K562 (cell line): ENCODE results near the gene BAIAP3. TPM values are rescaled to one million over a fixed set of nuclear protein-coding genes. Genes with fewer than 3 reads are reported as not detected.
A peak's percentile ranks its signal among the peaks of the same experiment; 100 is the strongest.

Experiments
- CBFA2T2 ChIP-seq: fragments of 450-650 bp; conservative IDR thresholded peaks from 2 replicates; pipeline ENCODE4 v1.6.1; 2017; ENCODE audit warnings: mild to moderate bottlenecking
- CC2D1A ChIP-seq: fragments of 450-650 bp; IDR thresholded peaks from 2 replicates; pipeline ENCODE4 v1.6.1; 2017; ENCODE audit warnings: mild to moderate bottlenecking
- E2F1 ChIP-seq: sonication (generic); formaldehyde crosslinking; IDR thresholded peaks from 2 replicates; pipeline ENCODE4 v1.8.1; 2023; ENCODE audit warnings: mild to moderate bottlenecking, missing genetic modification reagents, moderate library complexity
- ELF4 ChIP-seq: fragments of 450-650 bp; formaldehyde crosslinking; IDR thresholded peaks from 2 replicates; pipeline ENCODE4 v1.4.0; 2022; ENCODE audit warnings: missing genetic modification characterization
- EP300 ChIP-seq: IDR thresholded peaks from 2 replicates; pipeline ENCODE4 v1.6.1; 2012; ENCODE audit warnings: low read length, improper control_type of control experiment
- HDAC6 ChIP-seq: IDR thresholded peaks from 2 replicates; pipeline ENCODE4 v1.6.1; 2012; ENCODE audit warnings: low read depth, mild to moderate bottlenecking, control low read depth, inconsistent platforms, low read length, moderate library complexity
- HMGN3 ChIP-seq: IDR thresholded peaks from 2 replicates; pipeline ENCODE4 v1.6.1; 2011; ENCODE audit warnings: borderline replicate concordance, low read depth, mild to moderate bottlenecking, mixed read lengths, low read length; ENCODE audit not compliant: insufficient read length; ENCODE audit errors: extremely low read depth
- IFI16 ChIP-seq: fragments of 250-450 bp; sonication (Bioruptor Pico); IDR thresholded peaks from 2 replicates; pipeline ENCODE4 v2.1.2; 2022; ENCODE audit warnings: mild to moderate bottlenecking, inconsistent platforms
- JUNB ChIP-seq: fragments of 450-650 bp; formaldehyde crosslinking; conservative IDR thresholded peaks from 2 replicates; pipeline ENCODE4 v1.4.0; 2020; ENCODE audit warnings: mild to moderate bottlenecking
- KLF10 ChIP-seq: fragments of 250-450 bp; sonication (Bioruptor Pico); IDR thresholded peaks from 2 replicates; pipeline ENCODE4 v1.6.1; 2021; ENCODE audit warnings: matching md5 sums
- MEIS2 ChIP-seq: fragments of 450-650 bp; IDR thresholded peaks from 2 replicates; pipeline ENCODE4 v1.6.1; 2014; ENCODE audit warnings: mild to moderate bottlenecking; ENCODE audit not compliant: partially characterized antibody
- MYBL2 ChIP-seq, 2 experiments: fragments of 450-650 bp in 1 of 2; sonication (generic) in 1 of 2; formaldehyde crosslinking in 1 of 2; IDR thresholded peaks; 2 replicates each; pipeline versions ENCODE4 v1.6.1 to v1.8.1; 2017 to 2022; ENCODE audit warnings: borderline replicate concordance in 1 of 2, inconsistent platforms in 1 of 2, low read depth in 1 of 2, mild to moderate bottlenecking in 1 of 2, missing genetic modification reagents in 1 of 2, moderate library complexity in 1 of 2
- NKRF ChIP-seq: fragments of 450-650 bp; IDR thresholded peaks from 2 replicates; pipeline ENCODE4 v1.6.1; 2016; ENCODE audit warnings: borderline replicate concordance
- SETDB1 ChIP-seq: IDR thresholded peaks from one replicate; pipeline ENCODE4 v1.6.1; 2012; ENCODE audit warnings: low read length, control low read depth, inconsistent platforms
- SMAD2 ChIP-seq: fragments of 150-350 bp; IDR thresholded peaks from 2 replicates; pipeline ENCODE4 v1.6.1; 2014; ENCODE audit warnings: low read depth, mild to moderate bottlenecking, low read length
- SMC3 ChIP-seq: conservative IDR thresholded peaks from 2 replicates; pipeline ENCODE4 v1.6.1; 2011; ENCODE audit warnings: low read depth, low read length, improper control_type of control experiment; ENCODE audit not compliant: insufficient read depth
- SREBF1 ChIP-seq: fragments of 150-350 bp; IDR thresholded peaks from 2 replicates; pipeline ENCODE4 v1.6.1; 2014; ENCODE audit warnings: antibody characterized with exemption, low read depth, low read length, borderline replicate concordance
- UBTF ChIP-seq, 2 experiments: IDR thresholded peaks; 2 replicates each; pipeline ENCODE4 v1.6.1; 2012; ENCODE audit warnings: improper control_type of control experiment in 2 of 2, low read depth in 2 of 2, low read length in 2 of 2, borderline replicate concordance in 1 of 2
- ZBTB9 ChIP-seq: fragments of 450-650 bp; formaldehyde crosslinking; IDR thresholded peaks from 2 replicates; pipeline ENCODE4 v1.4.0; 2020; ENCODE audit warnings: mild to moderate bottlenecking, moderate library complexity
- ZNF224 ChIP-seq: sonication (generic); formaldehyde crosslinking; IDR thresholded peaks from 2 replicates; pipeline ENCODE4 v1.8.0; 2022; ENCODE audit warnings: mild to moderate bottlenecking, missing genetic modification reagents
- ZNF79 ChIP-seq: fragments of 250-450 bp; sonication (Bioruptor Pico); IDR thresholded peaks from 2 replicates; pipeline ENCODE4 v1.4.0; 2020; ENCODE audit warnings: low read depth, mild to moderate bottlenecking, moderate library complexity
- polyA plus RNA-seq, 8 experiments: library from polyadenylated mRNA; depleted of rRNA in 4 of 8; stranded (reverse) in 5 of 8; unstranded in 3 of 8; fragments of >200 nt; fragmentation: Nextera tagmentation in 2 of 8; fragmentation: Illumina TruSeq in 1 of 8; extraction: Ambion mirVana in 2 of 8; extraction: Trizol in 1 of 8; gene quantifications; 2 replicates each; pipeline versions ENCODE4 v1.2.1 to v1.2.3, GENCODE V29; 2011 to 2014; ENCODE audit warnings: inconsistent platforms in 1 of 8, missing spikeins in 1 of 8
- total RNA-seq, 7 experiments: library from RNA; depleted of rRNA in 6 of 7; stranded (reverse); fragments of >200 nt in 6 of 7; fragmentation: Illumina TruSeq in 2 of 7; extraction: Trizol in 2 of 7; gene quantifications; 2 replicates each; pipeline versions ENCODE4 v1.2.1 to v1.2.3, GENCODE V29; 2011 to 2021; ENCODE audit warnings: low replicate concordance in 1 of 7

Gene BAIAP3
- total and polyA plus RNA-seq, 9 of the 15 experiments (the other 6 are each of a cell fraction or from before 2014, with no cell fraction given): 0.03 to 4.5 (median 0.57) TPM; not detected in 1

DNA sequence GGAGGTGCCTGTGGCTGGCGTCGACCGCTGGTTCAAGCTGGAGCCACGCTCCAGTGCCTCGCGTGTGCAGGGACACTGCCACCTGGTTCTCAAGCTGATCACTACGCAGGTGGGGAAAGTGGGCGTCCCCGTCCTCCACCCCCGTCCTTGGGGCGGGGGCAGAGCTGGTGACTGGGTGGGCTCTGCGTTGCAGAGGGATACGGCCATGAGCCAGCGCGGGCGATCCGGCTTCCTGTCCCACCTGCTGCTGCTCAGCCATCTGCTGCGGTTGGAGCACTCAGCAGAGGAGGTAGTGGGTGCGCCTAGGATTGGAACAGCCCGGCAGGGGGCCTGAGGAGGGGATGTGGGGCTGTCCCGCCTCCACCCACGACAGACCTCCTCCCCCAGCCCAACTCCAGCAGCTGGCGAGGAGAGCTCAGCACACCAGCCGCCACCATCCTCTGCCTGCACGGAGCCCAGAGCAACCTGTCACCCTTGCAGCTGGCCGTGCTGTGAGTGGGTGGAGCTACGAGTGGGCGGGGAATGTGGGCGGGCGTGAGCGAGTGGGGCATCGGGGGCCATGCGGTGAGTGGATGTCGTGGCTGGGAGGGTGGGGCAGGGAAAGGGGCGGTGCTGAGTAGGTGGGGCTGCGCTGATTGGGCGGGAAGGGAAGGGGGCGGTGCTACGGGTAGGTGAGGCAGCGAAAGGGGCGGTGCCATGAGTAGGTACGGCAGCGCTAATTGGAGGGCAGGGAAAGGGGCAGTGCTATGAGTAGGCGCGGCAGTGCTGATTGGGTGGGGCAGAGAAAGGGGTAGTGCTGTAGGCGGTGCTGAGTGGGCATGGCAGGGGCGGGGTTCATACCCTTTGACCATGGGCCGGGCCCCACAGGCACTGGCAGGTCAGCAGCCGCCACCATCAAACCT lies 9.3 kb downstream of the BAIAP3 start (continued):
- TF ChIP-seq HMGN3 (peak; percentile 15), HDAC6 (no peak), SETDB1 (no peak), NKRF (peak; percentile 27; the same call in 1 of the 2 replicates), MYBL2 (IDR thresholded peaks at IDR 0.05; ENCODE audit: low read depth) (no peak), MYBL2 (CRISPR knock-in tag; IDR thresholded peaks at IDR 0.05; ENCODE audit: borderline replicate concordance) (no peak), SREBF1 (no peak), IFI16 (CRISPR knock-in tag) (no peak), ELF4 (CRISPR knock-in tag) (0 out of 2 replicates have a peak, but pooled peaks have one; percentile 61), ZBTB9 (no peak), ZNF224 (CRISPR knock-in tag) (no peak), ZNF79 (CRISPR knock-in tag) (no peak), KLF10 (no peak), CBFA2T2 (no peak), MEIS2 (peak; percentile 11), E2F1 (no peak), CC2D1A (no peak), SMAD2 (no peak), SMC3 (no peak), EP300 (no peak), JUNB (no peak), UBTF (IDR thresholded peaks at IDR 0.05; ENCODE audit: borderline replicate concordance in 1 of 2, low read depth in 2 of 2, low read length in 2 of 2) (no peak)
